Heart left ventricle (tissue), 16 donors: ENCODE results near the gene FOXO1. TPM values are rescaled to one million over a fixed set of nuclear protein-coding genes. Genes with fewer than 3 reads are reported as not detected.

Experiments
- ATAC-seq, 4 donors: fragments of 200-7000 bp; cut with Tn5 transposase; one replicate each; pipeline ENCODE4 v1.9.1; 2020 to 2022; ENCODE audit warnings: moderate library complexity in 4 of 4, mild to moderate bottlenecking in 3 of 4, moderate number of reproducible peaks in 1 of 4
- DNase-seq, 5 donors: peaks; one replicate each; pipeline ENCODE4 v3.0.0-alpha.2; 2020
- H3K27ac ChIP-seq, 12 donors: fragments of 200-600 bp; sonication (generic) in 4 of 12; one replicate each; pipeline versions ENCODE4 v1.5.0 to v1.8.0; 2016 to 2022; ENCODE audit warnings: mild to moderate bottlenecking in 2 of 12
- H3K27me3 ChIP-seq, 9 donors: fragments of 200-600 bp; sonication (generic) in 2 of 9; one replicate each; pipeline versions ENCODE4 v1.5.1 to v1.8.0; 2016 to 2022; ENCODE audit warnings: mild to moderate bottlenecking in 3 of 9
- H3K36me3 ChIP-seq, 9 donors: fragments of 200-600 bp; sonication (generic) in 2 of 9; one replicate each; pipeline versions ENCODE4 v1.5.0 to v1.8.0; 2018 to 2022; ENCODE audit warnings: mild to moderate bottlenecking in 2 of 9
- H3K4me1 ChIP-seq, 12 donors: fragments of 200-600 bp; sonication (generic) in 4 of 12; one replicate each; pipeline versions ENCODE4 v1.5.0 to v1.8.0; 2016 to 2022; ENCODE audit warnings: mild to moderate bottlenecking in 3 of 12
- H3K4me3 ChIP-seq, 12 donors: fragments of 200-600 bp; sonication (generic) in 4 of 12; one replicate each; pipeline versions ENCODE4 v1.5.0 to v1.8.0; 2017 to 2022; ENCODE audit warnings: mild to moderate bottlenecking in 9 of 12, moderate library complexity in 4 of 12
- H3K9me3 ChIP-seq, 12 donors: fragments of 200-600 bp; sonication (generic) in 4 of 12; one replicate each; pipeline versions ENCODE4 v1.5.0 to v1.8.0; 2016 to 2022; ENCODE audit warnings: mild to moderate bottlenecking in 1 of 12
- CTCF ChIP-seq, 12 donors: fragments of 200-600 bp; sonication (generic) in 4 of 12; IDR thresholded peaks; one replicate each; pipeline versions ENCODE4 v1.5.0 to v1.8.0; 2018 to 2022; ENCODE audit warnings: antibody characterized with exemption in 12 of 12, mild to moderate bottlenecking in 5 of 12
- POLR2A ChIP-seq, 2 donors: fragments of 450-650 bp; IDR thresholded peaks; one replicate each; pipeline ENCODE4 v1.6.1; 2017; ENCODE audit warnings: antibody characterized with exemption in 2 of 2, mild to moderate bottlenecking in 2 of 2, moderate library complexity in 2 of 2
- WGBS, 4 donors: extraction: QIAGEN DNeasy Blood & Tissue Kit in 2 of 4; methylation state at CpG; one replicate each; pipeline versions ENCODE4 v1.1.5 to v1.1.7; 2013 to 2018; 5-methylcytosine and 5-hydroxymethylcytosine counted together
- intact Hi-C, 10 donors: fragments of 100-400 bp; cut with DNase I; formaldehyde crosslinking; loops; one replicate each; pipeline versions ENCODE4 v1.11.1 to v1.14.2; 2022
- polyA plus RNA-seq, 2 donors: library from polyadenylated mRNA; stranded (reverse); fragments of 200-250 nt; gene quantifications; one replicate each; pipeline ENCODE4 v1.2.3, GENCODE V29; 2013
- total RNA-seq, 9 donors: library from RNA; depleted of rRNA in 2 of 9; stranded (reverse); fragments of >200 nt in 2 of 9; fragmentation: NEBNext Ultra II Directional in 3 of 9; extraction: Animal tissue kit (Norgen Biotek cat#: 25700) in 3 of 9; gene quantifications; one replicate each; pipeline versions ENCODE4 v1.1.0 to v1.2.4, GENCODE V29; 2016 to 2023
- donor health status: ischemic (EF 13 %, LVEDD 7.1; RV severe dilation, severe dysfunction).
- donor health status: healthy with polysubstance abuse.
- donor health status: DM: no; HTN: yes; CAD: no.
- donor health status: DM: no; HTN: no; CAD: no.
- donor health status: ischemic (EF 25% LVEDD 6.9; RV normal size, moderate dysfunction).
- donor health status: ischemic (EF 25% LVEDD 5.7; RV mildly dilated, moderate dysfunction).
- donor health status: healthy.
- donor health status: DM: yes; HTN: yes; CAD: no.
- donor health status: ischemic (EF 35%, LVEDD 5.7; RV mildly dilated, moderate dysfunction).
- donor health status: nonischemic (EF 11% LVEDD 7.7; RV severe dilation, severe dysfunction).
- donor health status: DM: yes; HTN: yes; CAD: no.
- donor health status: PGD.
- donor health status: ischemic (EF 29% LVEDD 5.4; RV normal size, mild dysfunction).
- donor health status: nonischemic (EF 23%, LVEDD 6.1; RV moderate dilation, normal function).

The FOXO1 gene
- total and polyA plus RNA-seq, 11 donors: 2.6 to 26.8 (median 17.2) TPM

GRCh38 chr13:40670307-40670706 is 3.9 kb upstream of the FOXO1 start:
- Histone ChIP-seq H3K4me3 (no peak overlapping the region), H3K9me3 (no peaks in the 10 kb centered on the region), H3K4me1 (peaks cover 0 to 18% (median 12%) of the 10 kb centered on the region in 12 donors), H3K27ac (no peak overlapping the region), H3K27me3 (no peaks in the 10 kb centered on the region), H3K36me3 (no peaks in the 10 kb centered on the region)
- ATAC-seq (no peak), DNase-seq (no peak)
- intact Hi-C loops: loop anchor here in 1 of 10 donors (5.0 to 10.0 kb wide), 2 partner anchors 107 to 356 kb away; no protein-coding TSS in a partner anchor
- 91 to 93% (median 92%) methylated on average over 2 of the region's 2 CpGs for WGBS, 4 donors
- no peak for TF ChIP-seq POLR2A (IDR thresholded peaks at IDR 0.05)
- no peak for TF ChIP-seq CTCF (IDR thresholded peaks at IDR 0.05)

DNA sequence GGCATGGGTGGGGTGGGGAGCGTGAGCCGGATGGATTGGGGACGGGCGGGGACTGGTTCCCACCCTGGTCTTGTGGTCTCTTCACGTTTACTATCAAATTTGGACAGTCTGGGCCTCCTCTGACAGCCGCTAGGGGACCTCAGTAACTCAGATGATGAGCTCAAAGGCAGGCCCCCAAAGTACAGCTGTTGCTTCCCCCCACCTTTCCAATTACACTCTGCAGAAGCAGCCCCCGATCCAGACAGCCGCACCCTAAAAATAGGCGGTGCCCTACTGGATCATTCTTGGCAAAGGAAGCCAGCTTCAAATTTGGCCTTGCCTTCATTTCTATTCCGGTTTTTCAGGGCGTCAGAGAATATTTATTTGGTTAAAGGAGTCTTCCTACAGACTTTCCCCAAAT is 1.9 kb upstream of the FOXO1 start:
- peak; percentile 26 to 66 (median 50) for DNase-seq
- Histone ChIP-seq H3K4me1 (peaks cover 0 to 23% (median 17%) of the 10 kb centered on the region in 12 donors), H3K27ac (peak overlapping the region in 7 of 12 donors; percentile 34 to 99 (median 99)), H3K27me3 (no peaks in the 10 kb centered on the region), H3K36me3 (no peaks in the 10 kb centered on the region), H3K4me3 (peak overlapping the region in 8 of 12 donors; percentile 91 to 98 (median 94)), H3K9me3 (no peaks in the 10 kb centered on the region)
- peak in 2 of 4 donors; percentile 5 to 19 for ATAC-seq
- TF ChIP-seq CTCF (IDR thresholded peaks at IDR 0.05) (peak; percentile 28 to 67 (median 52)), POLR2A (IDR thresholded peaks at IDR 0.05) (no peak)
- intact Hi-C loops: loop anchor here in 9 of 10 donors (5.0 to 10.0 kb wide), 16 partner anchors 81 to 881 kb away; no protein-coding TSS in a partner anchor
- WGBS, 4 donors: 34 to 49% (median 36%) methylated on average over 11 of the region's 11 CpGs

DNA sequence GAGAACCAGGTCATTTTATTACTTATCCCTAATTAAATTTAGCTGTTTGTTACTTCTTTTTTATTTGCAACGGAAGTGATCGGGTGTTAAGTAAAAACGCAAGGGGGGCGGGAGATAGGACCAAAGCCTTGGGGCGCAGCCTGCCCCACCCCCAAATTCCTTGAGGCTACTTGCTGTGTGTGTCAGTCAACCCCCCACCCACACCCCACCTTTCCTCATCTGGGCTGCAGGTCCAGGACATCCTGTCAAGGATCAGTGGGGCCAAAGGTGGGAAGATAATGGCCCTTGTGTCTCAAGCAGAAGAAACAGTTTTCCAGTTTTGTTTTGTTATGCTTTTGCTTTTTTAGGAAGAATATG is 1.2 kb upstream of the FOXO1 start:
- DNase-seq (peak in 3 of 5 donors; percentile 26 to 36 (median 33)), ATAC-seq (no peak)
- Histone ChIP-seq H3K4me1 (peaks cover 5 to 31% (median 24%) of the 10 kb centered on the region in 12 donors), H3K4me3 (peak overlapping the region; percentile 72 to 99 (median 94)), H3K9me3 (no peaks in the 10 kb centered on the region), H3K27me3 (no peaks in the 10 kb centered on the region), H3K36me3 (no peaks in the 10 kb centered on the region), H3K27ac (peak overlapping the region; percentile 93 to 99 (median 99))
- intact Hi-C loops: loop anchor here in 9 of 10 donors (2.0 to 10.0 kb wide), 17 partner anchors 80 to 880 kb away; no protein-coding TSS in a partner anchor
- WGBS, 4 donors: 27 to 40% (median 32%) methylated on average over 5 of the region's 5 CpGs
- TF ChIP-seq POLR2A (IDR thresholded peaks at IDR 0.05) (no peak), CTCF (IDR thresholded peaks at IDR 0.05) (no peak)

GRCh38 chr13:40666933-40667621 is 636 bp upstream of the FOXO1 start:
- H3K36me3 ChIP-seq: no peaks in the 10 kb centered on the region
- H3K27me3 ChIP-seq: no peaks in the 10 kb centered on the region
- WGBS, 4 donors: 2 to 6% (median 2%) methylated on average over 35 to 67 of the region's 67 CpGs
- ATAC-seq: peak; percentile 38 to 62 (median 44)
- H3K4me1 ChIP-seq: peaks cover 6 to 36% (median 29%) of the 10 kb centered on the region in 12 donors
- TF ChIP-seq CTCF (IDR thresholded peaks at IDR 0.05) (no peak), POLR2A (IDR thresholded peaks at IDR 0.05) (no peak)
- no peaks in the 10 kb centered on the region for H3K9me3 ChIP-seq
- peak overlapping the region; percentile 93 to 99 (median 99) for H3K27ac ChIP-seq
- peak overlapping the region; percentile 72 to 99 (median 94) for H3K4me3 ChIP-seq
- peak; percentile 40 to 79 (median 65) for DNase-seq
- intact Hi-C loops: loop anchor here in 9 of 10 donors (2.0 to 10.0 kb wide), 17 partner anchors 80 to 880 kb away; no protein-coding TSS in a partner anchor
